Measurements from ENCODE around the gene ABRACL.

DNA sequence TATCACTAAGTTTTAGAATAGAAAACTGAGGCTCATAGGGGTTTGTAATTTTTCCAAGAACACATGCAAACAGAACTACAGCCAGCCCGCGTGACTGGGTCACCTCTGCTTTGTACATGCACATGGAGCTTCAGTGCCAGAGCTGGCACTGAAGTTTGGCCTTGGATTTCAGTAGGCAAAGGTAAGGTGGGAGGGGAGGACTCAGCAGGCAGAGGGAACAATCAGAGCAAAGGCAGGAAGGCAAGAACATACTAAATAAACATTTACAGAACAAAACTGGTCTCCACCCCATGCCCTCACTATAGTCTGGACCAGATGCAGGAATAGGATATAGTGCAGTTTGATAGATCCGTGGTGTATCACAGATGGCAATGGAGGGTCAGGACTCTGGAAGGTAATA lies 13.6 kb upstream of the ABRACL start:
- TF ChIP-seq CTCF (IDR thresholded peaks at IDR 0.05; ENCODE audit: extremely low read depth in 1 of 2, insufficient read depth in 1 of 2, low read depth in 1 of 2, low read length in 2 of 2) (no peak), POLR2A (IDR thresholded peaks at IDR 0.05; ENCODE audit: low read depth, low read length) (no peak), EZH2 (IDR thresholded peaks at IDR 0.05; ENCODE audit: borderline replicate concordance, low read depth, low read length, severe bottlenecking) (no peak)
